Kidney epithelial cell (primary cell): Measurements from ENCODE around the gene N4BP2L1. TPM values are rescaled to one million over a fixed set of nuclear protein-coding genes. Genes with fewer than 3 reads are reported as not detected.

ENCODE experiments used
- DNase-seq: peaks from one replicate; pipeline ENCODE4 v3.0.0-alpha.2; 2010; ENCODE audit warnings: low read depth
- H3K27me3 ChIP-seq: 2 replicates; pipeline ENCODE4 v1.6.0; 2011; ENCODE audit warnings: low read length; ENCODE audit not compliant: control insufficient read depth, insufficient read depth
- H3K36me3 ChIP-seq: 2 replicates; pipeline ENCODE4 v1.5.1; 2011; ENCODE audit warnings: low read length; ENCODE audit not compliant: control insufficient read depth, insufficient read depth
- H3K4me3 ChIP-seq: 2 replicates; pipeline ENCODE4 v1.5.1; 2011; ENCODE audit warnings: low read depth, mild to moderate bottlenecking, control low read depth, low read length
- CTCF ChIP-seq: IDR thresholded peaks from 2 replicates; pipeline ENCODE4 v1.5.1; 2011; ENCODE audit warnings: mild to moderate bottlenecking, moderate library complexity, low read length, control low read depth, inconsistent platforms; ENCODE audit not compliant: insufficient read depth, poor library complexity, severe bottlenecking
- total RNA-seq: library from RNA; depleted of rRNA; stranded (reverse); fragments of >200 nt; gene quantifications from 2 replicates; pipeline ENCODE4 v1.2.3, GENCODE V29; 2015

N4BP2L1 gene
- 4.4 and 7.8 TPM in 2 replicates for total RNA-seq

GRCh38 chr13:32427852-32428580, at the start of gene N4BP2L1:
Gene N4BP2L1 (minus strand): TSS chr13:32428130. CDS start chr13:32428082, 48 bp downstream.
- no peak for TF ChIP-seq CTCF

GRCh38 chr13:32476892-32477291, 49.0 kb upstream of the N4BP2L1 start:
- no peak for DNase-seq
- H3K4me3 ChIP-seq: no peak overlapping the region
- TF ChIP-seq CTCF: no peak
- no peaks in the 10 kb centered on the region for H3K27me3 ChIP-seq
- H3K36me3 ChIP-seq: no peaks in the 10 kb centered on the region

More at GRCh38 chr13:32427852-32428580, at the start of gene N4BP2L1:
- no peaks in the 10 kb centered on the region for H3K27me3 ChIP-seq
- H3K36me3 ChIP-seq: no peaks in the 10 kb centered on the region
- H3K4me3 ChIP-seq: peak within 1 kb of the TSS; percentile 62
- no peak for DNase-seq

- no peak for TF ChIP-seq CTCF
- no peak for DNase-seq
- Histone ChIP-seq H3K27me3 (no peaks in the 10 kb centered on the region), H3K36me3 (no peaks in the 10 kb centered on the region), H3K4me3 (no peak overlapping the region)
Observed at GRCh38 chr13:32476021-32476731, 48.2 kb upstream of the N4BP2L1 start.

GRCh38 chr13:32474999-32475792, 47.3 kb upstream of the N4BP2L1 start:
- Histone ChIP-seq H3K4me3 (no peak overlapping the region), H3K36me3 (no peaks in the 10 kb centered on the region), H3K27me3 (no peaks in the 10 kb centered on the region)
- no peak for TF ChIP-seq CTCF
- no peak for DNase-seq

GRCh38 chr13:32473650-32474049, 45.7 kb upstream of the N4BP2L1 start:
- no peaks in the 10 kb centered on the region for H3K36me3 ChIP-seq
- H3K27me3 ChIP-seq: no peaks in the 10 kb centered on the region
- TF ChIP-seq CTCF: no peak
- DNase-seq: no peak
- no peak overlapping the region for H3K4me3 ChIP-seq
